Neutrophil (primary cell): Measurements from ENCODE around the gene KRTAP12-4.
A peak's percentile ranks its signal among the peaks of the same experiment; 100 is the strongest.

Source experiments
- H3K27ac ChIP-seq: fragments of 200-600 bp; sonication (generic); 2 replicates; pipeline ENCODE4 v1.5.1; 2016; ENCODE audit warnings: mild to moderate bottlenecking, moderate library complexity
- H3K27me3 ChIP-seq: fragments of 200-600 bp; sonication (generic); 2 replicates; pipeline ENCODE4 v1.6.0; 2016; ENCODE audit warnings: mild to moderate bottlenecking
- H3K36me3 ChIP-seq: fragments of 200-600 bp; sonication (generic); 2 replicates; pipeline ENCODE4 v1.5.1; 2017
- H3K4me1 ChIP-seq, 2 experiments: fragments of 200-600 bp in 1 of 2; sonication (generic) in 1 of 2; 1 replicate in 1 of 2; 2 replicates in 1 of 2; pipeline versions ENCODE4 v1.5.1 to v1.6.1; 2013 to 2016; ENCODE audit warnings: low read depth in 1 of 2, low read length in 1 of 2, mild to moderate bottlenecking in 1 of 2, moderate library complexity in 1 of 2; ENCODE audit not compliant: control insufficient read depth in 1 of 2, insufficient read depth in 1 of 2
- H3K4me3 ChIP-seq, 2 experiments: fragments of 200-600 bp in 1 of 2; sonication (generic) in 1 of 2; 1 replicate in 1 of 2; 2 replicates in 1 of 2; pipeline ENCODE4 v1.5.1; 2013 to 2016; ENCODE audit warnings: low read depth in 1 of 2, low read length in 1 of 2, mild to moderate bottlenecking in 1 of 2, moderate library complexity in 1 of 2
- H3K9me3 ChIP-seq: fragments of 200-600 bp; sonication (generic); 2 replicates; pipeline ENCODE4 v1.5.1; 2016
- CTCF ChIP-seq: fragments of 200-600 bp; sonication (generic); IDR thresholded peaks from 2 replicates; pipeline ENCODE4 v1.5.1; 2016; ENCODE audit warnings: antibody characterized with exemption

KRTAP12-4 gene

GRCh38 chr21:44626673-44627143 is 27.8 kb downstream of the KRTAP12-4 start, which contains the start of gene KRTAP10-9:
TSS of gene KRTAP10-9 (plus strand) at chr21:44627093. CDS start at chr21:44627172, 79 bp downstream.
- Histone ChIP-seq H3K36me3 (no peaks in the 10 kb centered on the region), H3K4me3 (no peak within 1 kb of the TSS), H3K27me3 (peaks cover 8% of the 10 kb centered on the region), H3K9me3 (no peaks in the 10 kb centered on the region), H3K4me1 (peaks cover 5 to 17% of the 10 kb centered on the region in 2 experiments), H3K27ac (no peak within 1 kb of the TSS)
- TF ChIP-seq CTCF, result no peak

- Histone ChIP-seq H3K27me3 (peaks cover 8% of the 10 kb centered on the region), H3K4me1 (peaks cover 5 to 17% of the 10 kb centered on the region in 2 experiments), H3K4me3 (no peak overlapping the region), H3K36me3 (no peaks in the 10 kb centered on the region), H3K9me3 (no peaks in the 10 kb centered on the region), H3K27ac (no peak overlapping the region)
- no peak for TF ChIP-seq CTCF
Measured at GRCh38 chr21:44626262-44626661, 28.2 kb downstream of the KRTAP12-4 start.

- no peaks in the 10 kb centered on the region for H3K36me3 ChIP-seq
- H3K27ac ChIP-seq, result no peak overlapping the region
- no peaks in the 10 kb centered on the region for H3K9me3 ChIP-seq
- peaks cover 5 to 17% of the 10 kb centered on the region in 2 experiments for H3K4me1 ChIP-seq
- no peak overlapping the region for H3K4me3 ChIP-seq
- no peak for TF ChIP-seq CTCF
- H3K27me3 ChIP-seq, result peaks cover 8% of the 10 kb centered on the region
Measured at GRCh38 chr21:44625756-44626155, 28.7 kb downstream of the KRTAP12-4 start.

DNA sequence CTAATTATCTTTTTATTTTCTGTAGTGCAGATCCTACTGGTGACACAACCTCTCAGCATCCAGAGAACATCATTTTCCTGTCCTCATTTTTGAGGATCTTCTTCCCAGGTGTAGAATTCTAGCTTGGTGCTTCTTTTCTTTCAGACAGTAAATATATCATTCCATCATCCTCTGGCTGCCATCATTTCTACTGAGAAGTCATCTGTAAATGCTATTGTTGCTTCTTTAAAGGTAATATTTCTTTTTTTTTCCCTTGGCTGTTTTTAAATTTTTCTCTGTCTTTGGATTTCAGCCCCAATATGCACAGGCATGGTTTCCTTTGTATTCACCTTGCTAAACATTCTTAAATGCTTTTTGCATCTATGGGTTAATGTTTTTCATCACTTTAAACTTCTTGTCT is 30.9 kb downstream of the KRTAP12-4 start:
- no peak for TF ChIP-seq CTCF
- H3K27ac ChIP-seq, result no peak overlapping the region
- H3K4me1 ChIP-seq, result peaks cover 15 to 23% of the 10 kb centered on the region in 2 experiments
- H3K9me3 ChIP-seq, result no peaks in the 10 kb centered on the region
- no peak overlapping the region for H3K4me3 ChIP-seq
- H3K36me3 ChIP-seq, result no peaks in the 10 kb centered on the region
- H3K27me3 ChIP-seq, result peaks cover 5% of the 10 kb centered on the region

- TF ChIP-seq CTCF, result no peak
Measured at GRCh38 chr21:44619886-44620285, 34.6 kb downstream of the KRTAP12-4 start.

GRCh38 chr21:44618909-44619308 is 35.5 kb downstream of the KRTAP12-4 start:
- Histone ChIP-seq H3K9me3 (no peaks in the 10 kb centered on the region), H3K4me3 (peak overlapping the region; percentile 5 to 32), H3K36me3 (no peaks in the 10 kb centered on the region), H3K4me1 (peaks cover 30 to 44% of the 10 kb centered on the region in 2 experiments), H3K27me3 (no peaks in the 10 kb centered on the region), H3K27ac (peak overlapping the region; percentile 88)
- TF ChIP-seq CTCF, result no peak

More at GRCh38 chr21:44619886-44620285, 34.6 kb downstream of the KRTAP12-4 start:
- no peaks in the 10 kb centered on the region for H3K27me3 ChIP-seq
- no peaks in the 10 kb centered on the region for H3K36me3 ChIP-seq
- no peaks in the 10 kb centered on the region for H3K9me3 ChIP-seq
- no peak overlapping the region for H3K4me3 ChIP-seq
- peak overlapping the region; percentile 88 for H3K27ac ChIP-seq
- H3K4me1 ChIP-seq, result peaks cover 30 to 44% of the 10 kb centered on the region in 2 experiments
